ENCODE data around the gene GUCY1A2. TPM values are rescaled to one million over a fixed set of nuclear protein-coding genes. Genes with fewer than 3 reads are reported as not detected.

GUCY1A2 gene
- total and polyA plus RNA-seq, 12 donors = 0.68 to 18.5 (median 8.1) TPM

DNA sequence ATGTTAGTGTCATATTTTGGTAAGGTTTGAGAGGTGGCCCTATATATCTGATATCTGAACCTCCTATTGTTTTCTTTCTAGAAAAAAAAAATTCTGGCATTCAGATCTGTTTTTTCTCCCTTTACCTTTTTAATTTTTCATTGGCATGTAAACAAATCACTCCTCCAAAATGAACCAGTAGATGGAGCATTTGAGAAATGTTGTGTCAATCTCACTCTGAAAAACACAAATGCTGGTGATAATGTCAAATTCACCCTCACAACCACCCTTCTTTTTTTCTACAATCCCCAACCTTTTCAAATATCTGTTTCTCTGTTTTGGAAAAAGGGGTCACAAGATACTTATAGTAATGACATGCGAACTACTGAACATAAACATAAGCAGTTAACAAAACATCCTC is 9.1 kb downstream of the GUCY1A2 start:
- Histone ChIP-seq H3K4me3 (no peak overlapping the region), H3K4me1 (no peaks in the 10 kb centered on the region), H3K36me3 (no peaks in the 10 kb centered on the region), H3K27me3 (peaks cover 0 to 4% (median 0%) of the 10 kb centered on the region in 7 donors), H3K9me3 (no peaks in the 10 kb centered on the region), H3K27ac (no peak overlapping the region)
- intact Hi-C loops (cut with DNase I) = no loop called here
- 85 to 93% methylated on average over 1 of the region's 1 CpG for WGBS, 2 donors
- DNase-seq (no peak), ATAC-seq (no peak)
- TF ChIP-seq CTCF (IDR thresholded peaks at IDR 0.05) = no peak

GRCh38 chr11:107006076-107006833 is 12.0 kb downstream of the GUCY1A2 start:
- Histone ChIP-seq H3K27me3 (no peaks in the 10 kb centered on the region), H3K4me3 (no peak overlapping the region), H3K4me1 (no peaks in the 10 kb centered on the region), H3K27ac (no peak overlapping the region), H3K9me3 (no peaks in the 10 kb centered on the region), H3K36me3 (no peaks in the 10 kb centered on the region)
- TF ChIP-seq CTCF (IDR thresholded peaks at IDR 0.05) = no peak
- DNase-seq = no peak
- ATAC-seq = no peak
- WGBS, 2 donors = 61 to 70% methylated on average over 2 of the region's 2 CpGs
- intact Hi-C loops (cut with DNase I) = no loop called here

GRCh38 chr11:106999196-106999595 is 19.1 kb downstream of the GUCY1A2 start:
- H3K4me1 ChIP-seq = peaks cover 0 to 4% (median 0%) of the 10 kb centered on the region in 9 donors
- intact Hi-C loops (cut with DNase I) = no loop called here
- no peak for TF ChIP-seq CTCF (IDR thresholded peaks at IDR 0.05)
- no peak for DNase-seq
- H3K4me3 ChIP-seq = no peak overlapping the region
- 86 to 93% methylated on average over 1 of the region's 1 CpG for WGBS, 2 donors
- no peaks in the 10 kb centered on the region for H3K9me3 ChIP-seq
- H3K27ac ChIP-seq = peak overlapping the region in 1 of 10 donors; percentile 27
- no peaks in the 10 kb centered on the region for H3K27me3 ChIP-seq
- H3K36me3 ChIP-seq = no peaks in the 10 kb centered on the region
- ATAC-seq = no peak

DNA sequence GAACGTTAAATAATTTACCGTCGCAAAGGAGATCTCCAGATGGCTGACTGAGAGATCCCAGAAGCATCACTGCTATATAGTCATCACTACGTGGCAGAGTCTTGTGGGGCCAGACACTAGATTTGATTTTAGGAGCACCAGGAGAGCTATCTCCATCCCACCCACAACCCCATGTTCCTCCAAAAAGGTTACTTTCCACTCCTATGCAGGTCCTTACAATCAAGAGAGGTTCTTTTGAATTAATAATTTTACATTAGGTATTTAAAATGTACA is 19.4 kb downstream of the GUCY1A2 start:
- no peaks in the 10 kb centered on the region for H3K9me3 ChIP-seq
- ATAC-seq = no peak
- no peak for DNase-seq
- intact Hi-C loops (cut with DNase I) = no loop called here
- 51 to 66% methylated on average over 4 of the region's 4 CpGs for WGBS, 2 donors
- no peak for TF ChIP-seq CTCF (IDR thresholded peaks at IDR 0.05)
- no peak overlapping the region for H3K4me3 ChIP-seq
- no peaks in the 10 kb centered on the region for H3K27me3 ChIP-seq
- no peaks in the 10 kb centered on the region for H3K36me3 ChIP-seq
- peak overlapping the region in 1 of 10 donors; percentile 27 for H3K27ac ChIP-seq
- H3K4me1 ChIP-seq = peaks cover 0 to 4% (median 0%) of the 10 kb centered on the region in 9 donors
